PC-3 (cell line): Measurements from ENCODE around the gene CALB2.

Experiments
- EZH2 ChIP-seq: fragments of 300-600 bp; sonication (generic); IDR thresholded peaks from one replicate; pipeline ENCODE4 v1.6.1; 2017; ENCODE audit warnings: antibody characterized with exemption, mild to moderate bottlenecking, low read length; ENCODE audit not compliant: unreplicated experiment
- EZH2phosphoT487 ChIP-seq: fragments of 300-600 bp; sonication (generic); IDR thresholded peaks from 2 replicates; pipeline ENCODE4 v1.6.1; 2018; ENCODE audit warnings: mild to moderate bottlenecking, antibody characterized with exemption, low read length, borderline replicate concordance
- TF ChIP-seq, protein P1 (sequence below): fragments of 300-600 bp; sonication (generic); conservative IDR thresholded peaks from 2 replicates; pipeline ENCODE4 v1.5.1; 2017; ENCODE audit warnings: antibody characterized with exemption, low read depth, mild to moderate bottlenecking, low read length

DNA sequence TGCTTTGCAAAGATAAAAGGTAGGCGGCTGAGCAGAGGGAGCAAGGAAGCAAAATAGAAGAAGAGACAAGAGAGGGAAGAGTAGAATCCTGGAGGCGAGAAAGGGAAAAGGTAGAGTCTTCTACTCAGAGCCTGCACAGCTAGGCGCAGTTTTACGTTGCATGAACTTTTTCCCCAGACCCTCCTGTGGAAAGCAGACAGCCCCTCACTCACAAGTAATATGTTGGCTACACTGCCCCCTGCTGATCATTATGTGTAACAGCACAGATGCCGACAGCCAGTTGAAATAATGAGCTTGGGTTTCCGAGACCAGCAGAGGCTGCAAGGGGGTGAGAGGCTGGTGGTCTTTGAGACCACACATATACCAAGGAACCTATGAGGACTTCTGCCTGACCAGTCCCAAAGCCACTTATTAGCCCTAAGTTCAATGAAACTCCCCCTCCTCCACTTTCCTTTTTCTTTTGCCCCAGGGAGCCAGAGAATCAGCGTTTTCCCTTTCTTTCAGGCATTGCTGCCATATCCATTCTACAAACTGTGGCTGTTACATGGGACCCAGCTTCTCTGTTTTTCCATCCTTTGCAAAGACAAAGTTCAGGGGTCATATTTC lies 46.9 kb upstream of the CALB2 start:
- TF ChIP-seq, protein P1, sequence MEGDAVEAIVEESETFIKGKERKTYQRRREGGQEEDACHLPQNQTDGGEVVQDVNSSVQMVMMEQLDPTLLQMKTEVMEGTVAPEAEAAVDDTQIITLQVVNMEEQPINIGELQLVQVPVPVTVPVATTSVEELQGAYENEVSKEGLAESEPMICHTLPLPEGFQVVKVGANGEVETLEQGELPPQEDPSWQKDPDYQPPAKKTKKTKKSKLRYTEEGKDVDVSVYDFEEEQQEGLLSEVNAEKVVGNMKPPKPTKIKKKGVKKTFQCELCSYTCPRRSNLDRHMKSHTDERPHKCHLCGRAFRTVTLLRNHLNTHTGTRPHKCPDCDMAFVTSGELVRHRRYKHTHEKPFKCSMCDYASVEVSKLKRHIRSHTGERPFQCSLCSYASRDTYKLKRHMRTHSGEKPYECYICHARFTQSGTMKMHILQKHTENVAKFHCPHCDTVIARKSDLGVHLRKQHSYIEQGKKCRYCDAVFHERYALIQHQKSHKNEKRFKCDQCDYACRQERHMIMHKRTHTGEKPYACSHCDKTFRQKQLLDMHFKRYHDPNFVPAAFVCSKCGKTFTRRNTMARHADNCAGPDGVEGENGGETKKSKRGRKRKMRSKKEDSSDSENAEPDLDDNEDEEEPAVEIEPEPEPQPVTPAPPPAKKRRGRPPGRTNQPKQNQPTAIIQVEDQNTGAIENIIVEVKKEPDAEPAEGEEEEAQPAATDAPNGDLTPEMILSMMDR: peak; percentile 79
- TF ChIP-seq EZH2 (no peak), EZH2phosphoT487 (no peak)
